Measurements from ENCODE around the gene SIL1. TPM values are rescaled to one million over a fixed set of nuclear protein-coding genes. Genes with fewer than 3 reads are reported as not detected.

Gene SIL1
- polyA plus RNA-seq, 2 of the 4 experiments (the other 2 are of a cell fraction) = 27.6 to 45.5 TPM

DNA sequence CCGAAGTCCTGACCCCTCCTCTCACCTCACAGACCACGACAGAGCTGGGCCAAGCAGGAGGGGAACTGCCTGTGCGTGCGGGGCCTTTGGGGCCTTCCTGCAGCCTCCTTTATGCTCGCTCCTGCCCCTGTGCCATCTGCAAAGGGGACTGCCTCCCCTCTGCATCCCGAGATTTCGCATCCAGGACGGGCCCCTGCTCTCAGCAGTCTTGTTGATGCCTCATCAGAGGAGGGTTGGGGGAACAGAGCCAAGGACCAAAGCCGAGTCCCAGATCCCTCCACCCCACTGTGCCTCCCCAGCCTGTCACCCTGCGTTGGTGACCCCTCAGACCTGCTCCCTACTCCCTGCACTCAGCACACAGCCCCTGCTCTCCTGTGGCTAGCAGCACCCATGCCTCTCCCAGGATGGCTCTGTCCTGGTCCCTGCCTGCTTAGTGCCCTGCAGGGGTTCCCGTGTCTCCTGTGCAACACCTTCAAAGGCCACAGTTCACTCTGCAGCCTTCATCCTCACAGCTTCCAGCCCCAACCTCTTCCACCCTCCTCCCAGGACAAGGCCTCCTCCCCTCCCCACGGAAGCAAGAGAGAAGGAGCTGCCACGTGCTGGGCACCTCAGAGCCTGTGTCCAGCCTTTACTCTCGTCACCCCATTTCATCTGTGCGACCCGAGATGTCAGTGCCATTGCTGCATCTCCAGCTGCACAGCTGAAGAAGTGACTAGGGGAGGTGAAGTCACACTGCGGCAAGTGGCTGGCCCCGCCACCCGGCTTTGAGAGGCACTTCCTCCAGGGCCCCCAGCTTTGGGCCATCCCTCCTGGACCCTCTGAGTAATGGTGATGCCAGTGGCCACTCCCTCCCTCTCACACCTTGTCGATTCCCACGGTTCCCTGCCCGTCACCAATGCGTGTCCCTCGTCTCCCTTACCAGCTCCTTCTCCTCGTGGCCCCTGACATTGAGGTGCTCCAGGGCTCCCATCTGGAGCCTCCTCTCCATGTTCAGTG, 260.5 kb downstream of the SIL1 start:
- POLR2A ChIA-PET = no interaction called here
- no peak overlapping the region for H3K4me3 ChIP-seq
- H3K4me1 ChIP-seq = no peaks in the 10 kb centered on the region
- H3K4me2 ChIP-seq = no peak overlapping the region
- no peak for TF ChIP-seq KDM5A (IDR thresholded peaks at IDR 0.05)
- TF ChIP-seq HOXB13 (CRISPR knock-in tag; IDR thresholded peaks at IDR 0.05; ENCODE audit: low read depth) = no peak
- TF ChIP-seq, protein P1, sequence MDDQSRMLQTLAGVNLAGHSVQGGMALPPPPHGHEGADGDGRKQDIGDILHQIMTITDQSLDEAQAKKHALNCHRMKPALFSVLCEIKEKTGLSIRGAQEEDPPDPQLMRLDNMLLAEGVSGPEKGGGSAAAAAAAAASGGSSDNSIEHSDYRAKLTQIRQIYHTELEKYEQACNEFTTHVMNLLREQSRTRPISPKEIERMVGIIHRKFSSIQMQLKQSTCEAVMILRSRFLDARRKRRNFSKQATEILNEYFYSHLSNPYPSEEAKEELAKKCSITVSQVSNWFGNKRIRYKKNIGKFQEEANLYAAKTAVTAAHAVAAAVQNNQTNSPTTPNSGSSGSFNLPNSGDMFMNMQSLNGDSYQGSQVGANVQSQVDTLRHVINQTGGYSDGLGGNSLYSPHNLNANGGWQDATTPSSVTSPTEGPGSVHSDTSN (IDR thresholded peaks at IDR 0.05) = no peak
- no peaks in the 10 kb centered on the region for H3K9me3 ChIP-seq
- CTCF ChIA-PET = no interaction called here
- ATAC-seq (peak; percentile 27 to 47; a peak in 5 of 6 replicates), FAIRE-seq (no peak), DNase-seq (ENCODE audit: low read depth in 1 of 2, low spot score in 1 of 2) (no peak)
- H3K27ac ChIP-seq = no peak overlapping the region
- WGBS (ENCODE audit: missing lambda C conversion rate) = 94% methylated on average over 25 of the region's 25 CpGs

DNA sequence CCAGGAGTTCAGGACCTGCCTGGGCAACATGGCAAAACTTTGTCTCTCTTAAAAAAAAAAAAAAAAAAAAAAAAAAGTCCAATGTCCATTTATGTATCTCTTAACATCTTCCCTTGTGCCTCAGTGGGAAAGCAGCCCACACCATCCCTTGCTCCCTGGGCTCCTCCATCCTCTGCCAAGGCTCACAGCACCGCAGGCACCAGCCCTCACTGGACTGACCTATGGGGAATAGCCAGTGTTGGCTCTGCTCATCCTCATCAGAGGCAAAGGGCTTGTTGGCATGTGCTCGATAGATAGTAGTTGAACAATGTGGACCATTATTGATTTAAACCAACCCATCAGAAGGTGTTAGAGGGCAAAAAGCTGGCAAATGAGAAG, 261.2 kb downstream of the SIL1 start:
- 50% methylated on average over 2 of the region's 2 CpGs for WGBS (ENCODE audit: missing lambda C conversion rate)
- Histone ChIP-seq H3K27ac (no peak overlapping the region), H3K4me1 (no peaks in the 10 kb centered on the region), H3K4me2 (no peak overlapping the region), H3K9me3 (no peaks in the 10 kb centered on the region), H3K4me3 (no peak overlapping the region)
- ChIA-PET POLR2A (no interaction called here), CTCF (no interaction called here)
- ATAC-seq (peak; percentile 19 to 36; a peak in 3 of 6 replicates), FAIRE-seq (no peak), DNase-seq (ENCODE audit: low read depth in 1 of 2, low spot score in 1 of 2) (no peak)
- TF ChIP-seq HDAC2 (IDR thresholded peaks at IDR 0.05) = no peak
- TF ChIP-seq RNF2 (IDR thresholded peaks at IDR 0.05; ENCODE audit: borderline replicate concordance, low read depth) = no peak
- no peak for TF ChIP-seq SMC3 (IDR thresholded peaks at IDR 0.05)
- TF ChIP-seq, protein P2, sequence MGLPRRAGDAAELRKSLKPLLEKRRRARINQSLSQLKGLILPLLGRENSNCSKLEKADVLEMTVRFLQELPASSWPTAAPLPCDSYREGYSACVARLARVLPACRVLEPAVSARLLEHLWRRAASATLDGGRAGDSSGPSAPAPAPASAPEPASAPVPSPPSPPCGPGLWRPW (IDR thresholded peaks at IDR 0.05) = no peak
- TF ChIP-seq POLR2A (IDR thresholded peaks at IDR 0.05; ENCODE audit: low read length) = no peak
- no peak for TF ChIP-seq HEYL (CRISPR knock-in tag; IDR thresholded peaks at IDR 0.05)
- no peak for TF ChIP-seq PHF8 (IDR thresholded peaks at IDR 0.05; ENCODE audit: borderline replicate concordance, low read depth)
- no peak for TF ChIP-seq ZC3H11A (IDR thresholded peaks at IDR 0.05)
- TF ChIP-seq EHF (CRISPR knock-in tag; IDR thresholded peaks at IDR 0.05) = no peak
- TF ChIP-seq, protein P3, sequence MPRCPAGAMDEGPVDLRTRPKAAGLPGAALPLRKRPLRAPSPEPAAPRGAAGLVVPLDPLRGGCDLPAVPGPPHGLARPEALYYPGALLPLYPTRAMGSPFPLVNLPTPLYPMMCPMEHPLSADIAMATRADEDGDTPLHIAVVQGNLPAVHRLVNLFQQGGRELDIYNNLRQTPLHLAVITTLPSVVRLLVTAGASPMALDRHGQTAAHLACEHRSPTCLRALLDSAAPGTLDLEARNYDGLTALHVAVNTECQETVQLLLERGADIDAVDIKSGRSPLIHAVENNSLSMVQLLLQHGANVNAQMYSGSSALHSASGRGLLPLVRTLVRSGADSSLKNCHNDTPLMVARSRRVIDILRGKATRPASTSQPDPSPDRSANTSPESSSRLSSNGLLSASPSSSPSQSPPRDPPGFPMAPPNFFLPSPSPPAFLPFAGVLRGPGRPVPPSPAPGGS (IDR thresholded peaks at IDR 0.05) = no peak
- TF ChIP-seq, protein P4, sequence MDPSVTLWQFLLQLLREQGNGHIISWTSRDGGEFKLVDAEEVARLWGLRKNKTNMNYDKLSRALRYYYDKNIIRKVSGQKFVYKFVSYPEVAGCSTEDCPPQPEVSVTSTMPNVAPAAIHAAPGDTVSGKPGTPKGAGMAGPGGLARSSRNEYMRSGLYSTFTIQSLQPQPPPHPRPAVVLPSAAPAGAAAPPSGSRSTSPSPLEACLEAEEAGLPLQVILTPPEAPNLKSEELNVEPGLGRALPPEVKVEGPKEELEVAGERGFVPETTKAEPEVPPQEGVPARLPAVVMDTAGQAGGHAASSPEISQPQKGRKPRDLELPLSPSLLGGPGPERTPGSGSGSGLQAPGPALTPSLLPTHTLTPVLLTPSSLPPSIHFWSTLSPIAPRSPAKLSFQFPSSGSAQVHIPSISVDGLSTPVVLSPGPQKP (IDR thresholded peaks at IDR 0.05; ENCODE audit: low read depth, low read length) = no peak
- TF ChIP-seq MAZ (IDR thresholded peaks at IDR 0.05; ENCODE audit: borderline replicate concordance, low read depth, low read length) = no peak
- TF ChIP-seq HOXA7 (CRISPR knock-in tag; IDR thresholded peaks at IDR 0.05) = no peak

DNA sequence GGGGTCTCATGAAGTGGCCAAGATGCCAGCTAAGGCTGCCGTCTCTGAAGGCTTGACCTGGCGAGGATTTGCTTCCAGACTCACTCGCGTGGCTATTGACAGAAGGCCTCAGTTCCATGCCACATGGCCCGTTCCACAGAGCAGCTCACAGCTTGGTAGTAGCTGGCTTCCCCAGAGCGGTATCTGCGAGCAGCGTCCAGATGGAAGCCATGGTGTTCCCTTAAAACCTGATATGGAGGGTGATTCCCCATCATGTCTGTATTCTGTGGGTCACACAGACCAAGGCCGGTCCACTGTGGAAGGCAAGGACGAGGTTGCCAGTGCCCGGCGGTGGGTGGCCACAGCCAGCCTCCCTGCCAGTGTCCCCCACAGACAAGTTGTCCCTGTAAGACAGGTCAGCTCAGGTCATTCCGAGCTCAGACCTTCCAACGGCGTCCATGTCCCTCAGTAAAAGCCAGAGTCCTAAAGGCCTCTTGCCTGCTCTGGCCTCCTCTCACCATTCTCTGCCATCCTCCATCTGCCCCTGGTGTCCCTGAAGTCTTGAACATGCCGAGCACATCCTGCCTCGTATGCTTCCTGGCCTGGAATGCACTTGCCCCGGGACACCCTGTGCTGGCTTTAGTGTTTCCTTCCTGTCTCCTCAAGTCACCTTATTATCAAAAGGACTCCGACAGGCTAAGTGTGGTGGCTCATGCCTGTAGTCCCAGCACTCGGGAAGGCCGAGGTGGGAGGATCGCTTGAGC, 261.8 kb downstream of the SIL1 start:
- WGBS (ENCODE audit: missing lambda C conversion rate) = 93% methylated on average over 18 of the region's 22 CpGs
- DNase-seq (ENCODE audit: low read depth in 1 of 2, low spot score in 1 of 2) (no peak), ATAC-seq (no peak; a peak in 1 of 6 replicates), FAIRE-seq (no peak)
- no peaks in the 10 kb centered on the region for H3K9me3 ChIP-seq
- no peak overlapping the region for H3K4me2 ChIP-seq
- no peak overlapping the region for H3K4me3 ChIP-seq
- no peak overlapping the region for H3K27ac ChIP-seq
- CTCF ChIA-PET = no interaction called here
- no peaks in the 10 kb centered on the region for H3K4me1 ChIP-seq
- POLR2A ChIA-PET = no interaction called here
- TF ChIP-seq ZNF302 (CRISPR knock-in tag; IDR thresholded peaks at IDR 0.05) = no peak
- no peak for TF ChIP-seq MAZ (IDR thresholded peaks at IDR 0.05; ENCODE audit: borderline replicate concordance, low read depth, low read length)
- TF ChIP-seq FOSL2 (IDR thresholded peaks at IDR 0.05) = no peak
- no peak for TF ChIP-seq FOSL2 (CRISPR knock-in tag; IDR thresholded peaks at IDR 0.05)
- TF ChIP-seq POLR2AphosphoS2 (conservative IDR thresholded peaks at IDR 0.05; ENCODE audit: low read length) = no peak
- TF ChIP-seq RFX5 (IDR thresholded peaks at IDR 0.05) = no peak
- TF ChIP-seq FOSB (CRISPR knock-in tag; IDR thresholded peaks at IDR 0.05) = no peak
- no peak for TF ChIP-seq ZC3H11A (IDR thresholded peaks at IDR 0.05)
- TF ChIP-seq, protein P5, sequence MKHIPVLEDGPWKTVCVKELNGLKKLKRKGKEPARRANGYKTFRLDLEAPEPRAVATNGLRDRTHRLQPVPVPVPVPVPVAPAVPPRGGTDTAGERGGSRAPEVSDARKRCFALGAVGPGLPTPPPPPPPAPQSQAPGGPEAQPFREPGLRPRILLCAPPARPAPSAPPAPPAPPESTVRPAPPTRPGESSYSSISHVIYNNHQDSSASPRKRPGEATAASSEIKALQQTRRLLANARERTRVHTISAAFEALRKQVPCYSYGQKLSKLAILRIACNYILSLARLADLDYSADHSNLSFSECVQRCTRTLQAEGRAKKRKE (CRISPR knock-in tag; IDR thresholded peaks at IDR 0.05; ENCODE audit: low read depth) = no peak
- TF ChIP-seq MYC (IDR thresholded peaks at IDR 0.05; ENCODE audit: borderline replicate concordance, low read length) = no peak
- TF ChIP-seq KDM1A (IDR thresholded peaks at IDR 0.05; ENCODE audit: low read depth) = no peak
- TF ChIP-seq HOXB13 (CRISPR knock-in tag; IDR thresholded peaks at IDR 0.05; ENCODE audit: low read depth) = no peak
- TF ChIP-seq, protein P6, sequence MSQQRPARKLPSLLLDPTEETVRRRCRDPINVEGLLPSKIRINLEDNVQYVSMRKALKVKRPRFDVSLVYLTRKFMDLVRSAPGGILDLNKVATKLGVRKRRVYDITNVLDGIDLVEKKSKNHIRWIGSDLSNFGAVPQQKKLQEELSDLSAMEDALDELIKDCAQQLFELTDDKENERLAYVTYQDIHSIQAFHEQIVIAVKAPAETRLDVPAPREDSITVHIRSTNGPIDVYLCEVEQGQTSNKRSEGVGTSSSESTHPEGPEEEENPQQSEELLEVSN (IDR thresholded peaks at IDR 0.05; ENCODE audit: borderline replicate concordance, low read depth) = no peak
- TF ChIP-seq ZFP36 (IDR thresholded peaks at IDR 0.05; ENCODE audit: borderline replicate concordance, partially characterized antibody) = no peak
- no peak for TF ChIP-seq TFCP2L1 (CRISPR knock-in tag; IDR thresholded peaks at IDR 0.05)
- no peak for TF ChIP-seq RNF2 (IDR thresholded peaks at IDR 0.05; ENCODE audit: borderline replicate concordance, low read depth)

Data from A549 (cell line).